GM19239 (cell line): Measurements from ENCODE around the gene ALKAL2.
"Not testable (repeated sequence)": the region's sequence is repeated elsewhere in the genome, so short reads cannot be mapped to it uniquely, and the experiment has no call there.

Source experiments
- DNase-seq: peaks from one replicate; pipeline ENCODE4 v3.0.0; 2011; ENCODE audit warnings: low spot score; ENCODE audit not compliant: insufficient read length
- FAIRE-seq: peaks from 2 replicates; lab custom pipeline; 2011; peaks lifted over from hg19 to GRCh38; lab: Jason Lieb, UNC

The ALKAL2 gene

GRCh38 chr2:287911-288757 is at the start of gene ALKAL2:
TSS of gene ALKAL2 (minus strand) at chr2:288091. CDS start at chr2:287835, 256 bp downstream.
- FAIRE-seq: no peak
- no peak for DNase-seq

DNA sequence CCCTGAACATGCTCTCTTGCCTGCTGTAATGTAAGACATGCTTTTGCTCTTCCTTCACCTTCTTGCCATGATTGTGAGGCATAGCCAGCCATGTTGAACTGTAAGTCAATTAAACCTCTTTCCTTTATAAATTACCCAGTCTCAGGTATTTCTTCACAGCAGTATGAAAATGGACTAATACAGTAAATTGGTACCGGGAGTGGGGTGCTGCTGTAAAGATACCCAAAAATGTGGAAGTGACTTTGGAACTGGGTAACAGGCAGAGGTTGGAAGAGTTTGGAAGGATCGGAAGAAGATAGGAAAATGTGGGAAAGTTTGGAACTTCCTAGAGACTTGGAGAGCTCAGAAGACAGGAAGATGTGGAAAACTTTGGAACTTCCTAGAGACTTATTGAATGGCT is 49.1 kb upstream of the ALKAL2 start:
- not testable (repeated sequence) for DNase-seq

DNA sequence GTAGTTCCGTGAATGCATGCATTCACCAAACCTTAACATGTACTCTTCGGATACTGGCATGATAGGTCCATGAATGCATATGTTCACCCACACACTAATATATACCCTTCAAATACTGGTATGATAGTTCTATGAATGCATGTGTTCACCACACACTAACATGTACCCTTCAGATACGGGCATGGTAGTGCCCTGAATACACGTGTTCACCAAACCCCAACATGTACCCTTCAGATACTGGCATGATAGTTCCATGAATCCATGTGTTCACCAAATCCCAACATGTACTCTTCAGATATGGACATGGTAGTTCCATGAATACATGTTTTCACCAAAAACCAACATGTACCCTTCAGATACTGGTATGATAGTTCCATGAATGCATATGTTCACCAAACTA is 48.5 kb upstream of the ALKAL2 start:
- FAIRE-seq (no peak), DNase-seq (no peak)

More for the DNA sequence above, 49.1 kb upstream of the ALKAL2 start:
- FAIRE-seq: not testable (repeated sequence)

DNA sequence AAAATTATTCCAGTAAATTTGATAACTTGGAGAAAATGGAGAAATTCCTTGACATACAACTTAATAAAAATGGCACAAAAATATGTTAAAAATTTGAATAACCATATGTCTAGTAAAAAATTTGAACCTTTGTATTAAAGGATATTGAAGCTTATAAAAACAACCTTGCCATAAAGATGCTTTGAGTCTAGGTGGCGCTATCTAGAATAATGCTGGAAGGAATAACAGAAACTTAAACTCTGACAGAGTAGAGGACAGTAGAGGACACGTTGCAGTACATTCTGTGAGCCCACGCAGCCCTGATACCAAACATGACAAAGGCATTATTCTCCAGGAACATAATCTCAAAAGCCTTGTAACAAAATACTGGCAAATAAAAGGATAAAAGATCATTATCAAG is 44.7 kb upstream of the ALKAL2 start:
- no peak for FAIRE-seq
- DNase-seq: no peak

- FAIRE-seq (no peak), DNase-seq (no peak)
Observed at GRCh38 chr2:328761-329160, 40.9 kb upstream of the ALKAL2 start.

DNA sequence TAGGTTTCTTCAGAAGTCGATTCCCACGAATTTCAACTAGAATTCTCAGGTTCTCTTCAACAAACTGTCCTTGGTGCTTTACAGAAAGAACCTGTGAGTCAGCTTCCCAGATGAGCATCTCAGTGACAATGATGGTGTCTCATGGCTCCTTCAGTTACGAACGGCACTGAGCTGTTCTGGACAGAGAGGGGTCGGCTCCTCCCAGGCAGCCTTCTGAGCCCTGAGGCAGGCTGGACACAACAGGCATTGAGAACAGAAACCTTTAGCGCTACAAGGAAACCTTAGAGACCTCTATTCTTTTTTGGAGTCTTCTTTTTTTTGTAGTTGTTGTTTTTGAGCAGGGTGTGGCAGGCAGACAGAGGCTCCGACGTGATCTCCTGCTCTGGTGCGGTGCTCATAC is 35.1 kb upstream of the ALKAL2 start:
- no peak for DNase-seq
- no peak for FAIRE-seq

DNA sequence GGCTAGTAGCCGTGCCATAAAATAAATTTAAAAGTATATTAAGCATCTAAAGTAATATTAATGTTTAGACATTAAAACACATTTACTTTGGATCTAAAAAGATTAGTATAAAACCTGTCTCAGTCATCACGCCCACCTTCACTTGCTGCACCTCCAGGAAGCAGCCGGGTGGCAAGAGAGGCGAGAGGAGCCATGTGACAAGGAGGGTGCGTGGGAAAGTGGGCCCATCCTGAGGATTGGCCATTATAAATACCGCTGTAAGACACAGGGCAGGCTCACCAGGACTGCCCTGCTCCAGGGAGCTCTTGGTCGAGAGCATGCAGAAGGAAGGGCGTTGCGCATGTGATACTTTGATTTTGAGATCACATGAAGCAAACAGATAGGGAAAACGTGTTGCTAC is 34.4 kb upstream of the ALKAL2 start:
- DNase-seq (no peak), FAIRE-seq (no peak)

DNA sequence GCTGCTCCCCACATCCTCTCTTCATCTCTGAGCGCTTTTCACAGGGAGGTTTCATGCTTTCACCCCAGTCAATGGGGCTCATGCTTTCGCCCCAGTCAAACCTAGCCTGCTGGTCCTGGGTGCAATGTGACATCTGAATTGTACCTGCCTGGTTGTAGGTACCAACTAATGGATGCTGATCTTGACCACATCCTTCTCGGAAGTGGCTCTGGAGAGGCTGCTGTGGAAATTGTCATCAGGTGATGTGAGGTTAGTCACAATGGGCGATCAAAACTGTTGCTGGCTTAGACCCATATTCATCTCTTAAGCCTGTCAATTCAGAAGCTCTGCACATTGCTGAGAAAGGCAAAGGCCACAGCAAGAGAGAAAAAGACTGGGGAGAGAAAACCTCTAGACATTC is 32.7 kb upstream of the ALKAL2 start:
- FAIRE-seq (no peak), DNase-seq (no peak)

DNA sequence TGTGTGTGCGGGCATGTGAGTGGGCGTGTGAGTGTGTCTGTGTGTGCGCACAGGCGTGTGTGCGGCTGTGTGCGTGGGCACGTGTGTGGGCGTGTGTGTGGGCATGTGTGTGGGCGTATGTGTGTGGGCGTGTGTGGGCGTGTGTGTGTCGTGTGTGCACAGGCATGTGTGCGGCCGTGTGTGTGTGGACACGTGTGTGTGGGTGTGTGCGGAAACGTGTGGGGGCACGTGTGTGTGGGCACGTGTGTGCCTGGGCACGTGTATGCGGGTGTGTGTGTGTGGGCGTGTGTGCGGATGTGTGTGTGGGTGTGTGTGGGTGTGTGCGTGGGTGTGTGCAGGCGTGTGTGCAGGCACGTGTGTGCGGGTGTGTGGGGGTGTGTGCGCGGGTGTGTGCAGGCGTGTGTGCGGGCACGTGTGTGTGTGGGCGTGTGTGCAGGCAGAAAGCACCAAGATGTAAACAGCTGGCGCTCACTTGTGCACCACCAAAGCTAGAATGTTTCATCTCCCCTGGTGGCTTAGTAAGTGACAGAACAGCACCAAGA is 31.2 kb upstream of the ALKAL2 start:
- no peak for FAIRE-seq
- DNase-seq: no peak

DNA sequence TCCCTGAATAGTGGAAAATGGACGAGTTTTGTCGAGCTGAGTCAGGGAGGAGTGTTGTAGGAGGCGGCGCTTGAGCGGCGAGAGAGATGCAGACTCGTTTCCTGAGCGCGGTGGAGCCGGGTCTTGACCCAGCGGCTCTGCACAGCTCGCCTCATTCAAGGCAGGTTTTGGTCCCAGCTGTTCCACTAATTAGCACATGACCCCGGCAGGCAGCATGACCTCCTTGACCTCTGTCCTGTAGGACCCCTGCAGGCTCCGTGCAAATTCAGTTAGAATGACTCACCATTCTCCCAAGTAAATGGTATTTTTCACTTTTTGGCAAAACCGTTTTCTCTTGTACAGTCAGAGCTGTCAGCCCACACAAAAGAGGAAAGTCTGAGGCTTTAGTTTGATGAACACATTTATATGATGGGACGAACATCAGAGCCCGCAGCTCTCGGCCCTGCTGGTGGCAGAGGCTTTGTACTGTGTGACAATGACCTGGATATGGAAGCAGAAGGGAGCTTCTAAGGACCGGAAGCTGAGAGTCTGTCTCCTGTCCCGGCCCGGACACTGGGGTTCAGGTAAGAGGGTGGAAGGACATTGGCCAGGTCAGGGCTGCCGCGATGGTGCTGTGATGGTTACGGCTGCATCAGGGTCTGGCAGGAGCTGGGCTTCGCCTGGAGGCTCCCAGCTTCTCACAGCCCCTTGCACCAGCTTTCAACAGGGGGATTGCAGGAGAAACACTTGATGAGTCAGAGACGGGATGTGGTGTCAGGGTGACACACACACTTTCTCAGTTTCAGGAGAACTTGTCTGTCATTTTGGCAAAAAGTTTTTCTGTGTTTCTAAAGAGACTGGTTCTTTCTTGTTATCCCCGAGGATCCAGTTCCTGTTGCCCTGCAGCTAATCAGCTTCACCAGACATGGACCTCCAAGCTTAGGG is 29.9 kb upstream of the ALKAL2 start:
- peak; percentile 24 for DNase-seq
- FAIRE-seq: no peak

GRCh38 chr2:316381-316780 is 28.5 kb upstream of the ALKAL2 start:
- FAIRE-seq (no peak), DNase-seq (no peak)

DNA sequence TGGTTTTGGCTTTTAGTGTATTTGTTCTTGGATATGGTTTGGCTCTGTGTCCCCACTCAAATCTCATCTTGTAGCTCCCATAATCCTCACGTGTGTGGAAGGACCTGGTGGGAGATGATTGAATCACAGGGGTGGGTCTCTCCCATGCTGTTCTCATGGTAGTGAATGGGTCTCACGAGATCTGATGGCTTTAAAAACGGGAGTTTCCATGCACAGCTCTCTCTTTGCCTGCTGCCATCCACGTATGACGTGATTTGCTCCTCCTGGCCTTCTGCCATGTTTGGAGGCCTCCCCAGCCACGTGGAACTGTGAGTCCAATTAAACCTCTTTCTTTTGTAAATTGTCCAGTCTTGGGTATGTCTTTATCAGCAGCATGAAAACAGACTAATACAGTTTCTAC is 28.0 kb upstream of the ALKAL2 start:
- not testable (repeated sequence) for DNase-seq, FAIRE-seq

GRCh38 chr2:314561-315336 is 26.9 kb upstream of the ALKAL2 start:
- FAIRE-seq (no peak), DNase-seq (no peak)

GRCh38 chr2:313991-314390 is 26.1 kb upstream of the ALKAL2 start:
- DNase-seq (no peak), FAIRE-seq (no peak)

DNA sequence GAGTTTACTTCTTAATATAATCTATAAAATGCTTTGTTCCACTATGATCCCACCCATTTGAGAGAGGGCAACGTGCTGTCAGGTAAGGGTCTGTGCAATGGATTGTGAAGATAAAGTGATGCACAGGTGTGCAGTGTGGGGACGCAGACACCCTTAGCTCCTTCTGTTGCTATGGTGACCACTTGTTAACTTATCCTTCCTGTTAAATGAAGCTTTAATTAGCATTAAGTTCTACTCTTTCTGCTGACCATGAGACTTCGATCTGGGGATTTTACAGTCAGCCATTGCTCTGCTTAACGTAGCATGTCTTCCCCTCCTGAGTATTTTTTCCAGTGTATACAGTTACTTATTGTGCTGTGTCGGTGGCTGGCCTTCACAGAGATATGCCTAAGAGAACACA is 23.1 kb upstream of the ALKAL2 start:
- DNase-seq (no peak), FAIRE-seq (no peak)

DNA sequence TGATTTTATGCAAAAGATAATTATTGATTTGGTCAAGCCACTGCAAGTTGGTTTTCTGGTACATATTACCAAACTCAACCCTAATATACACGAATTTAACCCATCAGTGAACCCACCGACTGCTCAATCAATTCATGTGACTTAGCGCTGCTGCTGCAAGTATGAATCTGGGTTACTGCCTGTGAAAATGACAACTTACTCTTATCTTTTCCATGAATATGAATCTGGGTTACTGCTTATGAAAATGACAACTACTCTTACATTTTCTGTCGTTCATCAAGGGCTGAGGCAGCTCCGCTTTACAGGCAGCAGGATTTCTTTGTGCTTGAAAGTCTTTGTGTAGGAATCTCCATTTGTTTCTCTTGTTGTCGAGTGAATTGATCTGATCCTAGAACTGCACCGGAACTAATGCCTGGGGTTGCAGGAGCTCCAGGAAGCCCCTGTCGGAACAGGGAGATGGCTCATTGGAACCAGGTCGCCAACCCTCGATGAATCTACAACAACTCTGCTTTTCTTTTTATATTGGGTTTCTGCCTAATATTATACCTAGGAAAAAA is 22.1 kb upstream of the ALKAL2 start:
- no peak for FAIRE-seq
- DNase-seq: no peak

GRCh38 chr2:309148-309953 is 21.5 kb upstream of the ALKAL2 start:
- no peak for FAIRE-seq
- no peak for DNase-seq

DNA sequence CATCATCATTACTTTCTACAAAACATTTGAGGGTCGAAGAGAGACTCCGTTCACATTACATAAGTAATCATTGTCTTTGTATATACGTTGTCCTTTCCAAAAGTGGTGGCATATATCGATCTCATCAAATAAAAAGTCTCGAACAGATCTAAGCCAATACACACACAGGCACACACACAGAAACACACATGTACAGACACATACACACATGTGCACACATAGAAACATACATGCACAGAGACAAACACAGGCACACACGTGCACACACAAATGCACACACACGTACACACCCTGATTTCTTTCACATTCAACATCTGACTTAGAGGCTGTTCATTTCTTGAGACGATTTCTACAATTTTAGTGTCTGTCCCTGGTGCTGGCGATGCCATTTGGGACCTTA is 17.5 kb upstream of the ALKAL2 start:
- no peak for FAIRE-seq
- no peak for DNase-seq

GRCh38 chr2:296354-296753 is 8.5 kb upstream of the ALKAL2 start:
- DNase-seq: no peak
- FAIRE-seq: no peak
